Heart right ventricle (tissue), 16 donors: ENCODE measurements around the gene LRRC27. TPM values are rescaled to one million over a fixed set of nuclear protein-coding genes. Genes with fewer than 3 reads are reported as not detected.

ENCODE experiments used
- ATAC-seq, 8 donors: fragments of 200-7000 bp; cut with Tn5 transposase; one replicate each; pipeline ENCODE4 v1.9.1; 2020; ENCODE audit warnings: mild to moderate bottlenecking in 8 of 8, moderate library complexity in 8 of 8, moderate number of reproducible peaks in 1 of 8
- DNase-seq, 2 donors: peaks; one replicate each; pipeline ENCODE4 v3.0.0-alpha.2; 2020
- H3K27ac ChIP-seq, 10 donors: fragments of 200-600 bp; sonication (generic) in 2 of 10; one replicate each; pipeline versions ENCODE4 v1.5.0 to v1.8.0; 2020 to 2022; ENCODE audit warnings: mild to moderate bottlenecking in 3 of 10
- H3K27me3 ChIP-seq, 7 donors: fragments of 200-600 bp; one replicate each; pipeline ENCODE4 v1.8.0; 2021 to 2022; ENCODE audit warnings: mild to moderate bottlenecking in 2 of 7
- H3K36me3 ChIP-seq, 9 donors: fragments of 200-600 bp; sonication (generic) in 1 of 9; one replicate each; pipeline versions ENCODE4 v1.5.0 to v1.8.0; 2020 to 2022; ENCODE audit warnings: mild to moderate bottlenecking in 2 of 9
- H3K4me1 ChIP-seq, 9 donors: fragments of 200-600 bp; sonication (generic) in 1 of 9; one replicate each; pipeline versions ENCODE4 v1.5.0 to v1.8.0; 2020 to 2022; ENCODE audit warnings: mild to moderate bottlenecking in 4 of 9
- H3K4me3 ChIP-seq, 10 donors: fragments of 200-600 bp; sonication (generic) in 2 of 10; one replicate each; pipeline versions ENCODE4 v1.5.0 to v1.8.0; 2020 to 2022; ENCODE audit warnings: mild to moderate bottlenecking in 7 of 10, moderate library complexity in 2 of 10
- H3K9me3 ChIP-seq, 11 donors: fragments of 200-600 bp in 10 of 11; sonication (generic) in 2 of 11; one replicate each; pipeline versions ENCODE4 v1.5.0 to v1.8.0; 2013 to 2022; ENCODE audit warnings: mild to moderate bottlenecking in 2 of 11, control low read depth in 1 of 11, moderate library complexity in 1 of 11
- CTCF ChIP-seq, 9 donors: fragments of 200-600 bp; sonication (generic) in 2 of 9; IDR thresholded peaks; one replicate each; pipeline versions ENCODE4 v1.5.0 to v1.8.0; 2021 to 2022; ENCODE audit warnings: antibody characterized with exemption in 9 of 9, mild to moderate bottlenecking in 5 of 9, moderate library complexity in 1 of 9
- WGBS, 2 donors: extraction: QIAGEN DNeasy Blood & Tissue Kit; methylation state at CpG; one replicate each; pipeline ENCODE4 v1.1.7; 2013; ENCODE audit warnings: inconsistent platforms in 1 of 2; 5-methylcytosine and 5-hydroxymethylcytosine counted together
- intact Hi-C, 10 donors: fragments of 100-400 bp; cut with DNase I; formaldehyde crosslinking; loops; one replicate each; pipeline versions ENCODE4 v1.11.1 to v1.14.2; 2022
- polyA plus RNA-seq, 2 donors: library from polyadenylated mRNA; stranded (reverse); fragments of 200-250 nt; gene quantifications; one replicate each; pipeline ENCODE4 v1.2.3, GENCODE V29; 2013
- total RNA-seq, 10 donors: library from RNA; stranded (reverse); fragmentation: NEBNext Ultra II Directional in 3 of 10; extraction: Animal tissue kit (Norgen Biotek cat#: 25700) in 3 of 10; gene quantifications; one replicate each; pipeline versions ENCODE4 v1.2.1 to v1.2.4, GENCODE V29; 2021 to 2023
- donor health status: Arrhythmogenic right ventricular cardiomyopathy.
- donor health status: ischemic (EF 13 %, LVEDD 7.1; RV severe dilation, severe dysfunction).
- donor health status: healthy with polysubstance abuse.
- donor health status: DM: no; HTN: yes; CAD: no.
- donor health status: DM: no; HTN: no; CAD: no.
- donor health status: ischemic (EF 25% LVEDD 6.9; RV normal size, moderate dysfunction).
- donor health status: ischemic (EF 25% LVEDD 5.7; RV mildly dilated, moderate dysfunction).
- donor health status: healthy.
- donor health status: DM: yes; HTN: yes; CAD: no.
- donor health status: Ischemic cardiomyopathy.
- donor health status: ischemic (EF 35%, LVEDD 5.7; RV mildly dilated, moderate dysfunction).
- donor health status: nonischemic (EF 11% LVEDD 7.7; RV severe dilation, severe dysfunction).
- donor health status: DM: yes; HTN: yes; CAD: no.
- donor health status: PGD.
- donor health status: ischemic (EF 29% LVEDD 5.4; RV normal size, mild dysfunction).
- donor health status: nonischemic (EF 23%, LVEDD 6.1; RV moderate dilation, normal function).

The LRRC27 gene
- total and polyA plus RNA-seq, 12 donors, result 3.0 to 8.1 (median 4.7) TPM

- H3K27me3 ChIP-seq, result no peaks in the 10 kb centered on the region
- peaks cover 0 to 4% (median 0%) of the 10 kb centered on the region in 9 donors for H3K4me1 ChIP-seq
- no peak overlapping the region for H3K4me3 ChIP-seq
- no peaks in the 10 kb centered on the region for H3K9me3 ChIP-seq
- H3K27ac ChIP-seq, result no peak overlapping the region
- no peak for ATAC-seq
- TF ChIP-seq CTCF (IDR thresholded peaks at IDR 0.05), result no peak
- intact Hi-C loops, result no loop called here
- peaks cover 0 to 52% (median 6%) of the 10 kb centered on the region in 9 donors for H3K36me3 ChIP-seq
- no peak for DNase-seq
- 96 to 98% methylated on average over 7 of the region's 7 CpGs for WGBS, 2 donors
These were observed 10.6 kb downstream of the LRRC27 start for GRCh38 chr10:132342553-132342952.

- no peak for ATAC-seq
- Histone ChIP-seq H3K4me3 (no peak overlapping the region), H3K9me3 (no peaks in the 10 kb centered on the region), H3K27ac (no peak overlapping the region), H3K36me3 (peaks cover 0 to 50% (median 6%) of the 10 kb centered on the region in 9 donors), H3K4me1 (no peaks in the 10 kb centered on the region), H3K27me3 (no peaks in the 10 kb centered on the region)
- no peak for DNase-seq
- no peak for TF ChIP-seq CTCF (IDR thresholded peaks at IDR 0.05)
- WGBS, 2 donors, result 92% methylated on average over 6 of the region's 6 CpGs
- intact Hi-C loops, result no loop called here
These were observed 12.4 kb downstream of the LRRC27 start for GRCh38 chr10:132344386-132344785.

- 90 to 93% methylated on average over 7 of the region's 7 CpGs for WGBS, 2 donors
- H3K27me3 ChIP-seq, result no peaks in the 10 kb centered on the region
- H3K4me1 ChIP-seq, result no peaks in the 10 kb centered on the region
- H3K4me3 ChIP-seq, result no peak overlapping the region
- H3K36me3 ChIP-seq, result peaks cover 0 to 45% (median 6%) of the 10 kb centered on the region in 9 donors
- no peak overlapping the region for H3K27ac ChIP-seq
- no peak for TF ChIP-seq CTCF (IDR thresholded peaks at IDR 0.05)
- no peak for ATAC-seq
- DNase-seq, result no peak
- no peaks in the 10 kb centered on the region for H3K9me3 ChIP-seq
- intact Hi-C loops, result no loop called here
These were observed 13.4 kb downstream of the LRRC27 start for GRCh38 chr10:132345345-132345744.

GRCh38 chr10:132346806-132347205 lies 14.8 kb downstream of the LRRC27 start:
- intact Hi-C loops, result no loop called here
- TF ChIP-seq CTCF (IDR thresholded peaks at IDR 0.05), result no peak
- Histone ChIP-seq H3K4me3 (no peak overlapping the region), H3K9me3 (no peaks in the 10 kb centered on the region), H3K27me3 (no peaks in the 10 kb centered on the region), H3K36me3 (peaks cover 0 to 45% (median 6%) of the 10 kb centered on the region in 9 donors), H3K4me1 (no peaks in the 10 kb centered on the region), H3K27ac (no peak overlapping the region)
- DNase-seq (no peak), ATAC-seq (no peak)
- 91 to 92% methylated on average over 9 of the region's 9 CpGs for WGBS, 2 donors
